C4-2B (cell line): ENCODE measurements around the gene LARGE1.

Experiments
- CTCF ChIP-seq: fragments of 450-650 bp; conservative IDR thresholded peaks from 2 replicates; pipeline ENCODE4 v1.5.1; 2017; ENCODE audit warnings: mild to moderate bottlenecking
- ZFX ChIP-seq: fragments of 450-650 bp; IDR thresholded peaks from 2 replicates; pipeline ENCODE4 v1.6.1; 2017

GRCh38 chr22:33757041-33757801 is 163.1 kb downstream of the LARGE1 start:
- no peak for TF ChIP-seq CTCF
- no peak for TF ChIP-seq ZFX
